ENCODE measurements around the gene RAD51B. TPM values are rescaled to one million over a fixed set of nuclear protein-coding genes. Genes with fewer than 3 reads are reported as not detected.
A peak's percentile ranks its signal among the peaks of the same experiment; 100 is the strongest.

The RAD51B gene
- total RNA-seq, 4 donors from 2014 or later = 19.6 to 39.7 (median 25.4) TPM

DNA sequence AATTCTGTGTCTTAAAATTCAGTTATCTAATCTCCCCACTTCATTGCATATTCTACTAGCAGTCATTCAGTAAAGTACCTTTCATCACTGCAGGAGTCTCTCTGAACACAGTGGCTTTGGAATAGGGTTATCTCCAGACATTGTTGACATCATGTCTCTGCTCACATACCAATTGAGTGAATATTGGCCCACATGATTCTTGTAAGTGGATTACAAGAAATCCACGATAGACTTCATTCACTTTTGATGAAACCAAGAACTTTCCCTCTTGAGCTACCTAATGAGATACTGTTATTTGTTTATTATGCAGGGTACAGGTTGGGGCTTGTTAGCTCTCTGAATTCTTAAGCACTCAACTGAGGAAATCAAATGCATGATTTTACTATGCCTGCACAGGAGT is 284.9 kb downstream of the RAD51B start:
- TF ChIP-seq POLR2A (IDR thresholded peaks at IDR 0.05) (no peak), EP300 (IDR thresholded peaks at IDR 0.05) (no peak), POLR2AphosphoS5 (IDR thresholded peaks at IDR 0.05) (no peak)
- TF ChIP-seq, protein P1, sequence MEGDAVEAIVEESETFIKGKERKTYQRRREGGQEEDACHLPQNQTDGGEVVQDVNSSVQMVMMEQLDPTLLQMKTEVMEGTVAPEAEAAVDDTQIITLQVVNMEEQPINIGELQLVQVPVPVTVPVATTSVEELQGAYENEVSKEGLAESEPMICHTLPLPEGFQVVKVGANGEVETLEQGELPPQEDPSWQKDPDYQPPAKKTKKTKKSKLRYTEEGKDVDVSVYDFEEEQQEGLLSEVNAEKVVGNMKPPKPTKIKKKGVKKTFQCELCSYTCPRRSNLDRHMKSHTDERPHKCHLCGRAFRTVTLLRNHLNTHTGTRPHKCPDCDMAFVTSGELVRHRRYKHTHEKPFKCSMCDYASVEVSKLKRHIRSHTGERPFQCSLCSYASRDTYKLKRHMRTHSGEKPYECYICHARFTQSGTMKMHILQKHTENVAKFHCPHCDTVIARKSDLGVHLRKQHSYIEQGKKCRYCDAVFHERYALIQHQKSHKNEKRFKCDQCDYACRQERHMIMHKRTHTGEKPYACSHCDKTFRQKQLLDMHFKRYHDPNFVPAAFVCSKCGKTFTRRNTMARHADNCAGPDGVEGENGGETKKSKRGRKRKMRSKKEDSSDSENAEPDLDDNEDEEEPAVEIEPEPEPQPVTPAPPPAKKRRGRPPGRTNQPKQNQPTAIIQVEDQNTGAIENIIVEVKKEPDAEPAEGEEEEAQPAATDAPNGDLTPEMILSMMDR (IDR thresholded peaks at IDR 0.05) = no peak
- H3K4me3 ChIP-seq = no peak overlapping the region
- no peaks in the 10 kb centered on the region for H3K36me3 ChIP-seq
- no peaks in the 10 kb centered on the region for H3K27me3 ChIP-seq
- peaks cover 11% of the 10 kb centered on the region for H3K9me3 ChIP-seq
- H3K27ac ChIP-seq = peak overlapping the region; percentile 66
- H3K4me1 ChIP-seq = peaks cover 32% of the 10 kb centered on the region
- WGBS = 44% methylated on average over 1 of the region's 1 CpG
- no peak for DNase-seq (ENCODE audit: low spot score in 2 of 2)

DNA sequence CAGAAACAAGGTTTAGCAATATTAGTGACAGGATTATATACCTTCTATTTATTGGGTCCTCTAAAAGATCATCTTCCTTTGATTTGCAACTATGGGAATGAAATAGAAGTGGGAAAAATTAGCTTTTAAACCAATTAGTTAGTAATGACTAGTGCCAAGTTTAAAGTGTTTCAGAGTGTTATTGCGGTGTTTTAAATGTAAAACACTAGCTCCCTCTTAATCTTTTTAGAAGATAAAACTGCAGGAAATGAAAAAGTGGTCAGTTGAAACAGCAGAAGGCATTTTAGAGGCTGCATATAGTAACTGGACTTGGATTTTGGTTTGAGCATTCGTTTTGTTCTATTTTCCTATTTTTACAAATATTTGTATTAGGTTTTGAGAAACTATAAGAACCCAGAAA is 286.2 kb downstream of the RAD51B start:
- WGBS = 71% methylated on average over 2 of the region's 2 CpGs
- no peak overlapping the region for H3K27ac ChIP-seq

DNA sequence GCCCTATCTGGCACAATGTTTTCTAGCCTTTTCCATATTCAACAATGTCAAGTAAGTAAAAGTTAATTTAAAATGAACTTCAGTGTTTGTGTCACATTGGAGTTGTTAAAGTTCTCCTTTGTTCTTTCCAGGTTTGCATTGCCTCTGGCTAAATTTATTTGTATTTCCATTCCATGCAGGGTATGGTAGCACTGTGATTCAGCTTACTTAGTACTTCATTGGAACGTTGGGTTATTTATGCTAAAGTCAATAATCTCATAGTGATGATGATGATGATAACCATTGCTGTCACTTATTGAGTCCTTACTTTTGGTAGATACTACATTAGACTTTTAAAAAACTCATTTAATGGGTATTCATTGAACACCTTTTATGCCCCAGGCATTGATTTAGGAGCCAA is 286.9 kb downstream of the RAD51B start:
- Histone ChIP-seq H3K9me3 (peaks cover 10% of the 10 kb centered on the region), H3K4me3 (no peak overlapping the region), H3K4me1 (peaks cover 42% of the 10 kb centered on the region), H3K27ac (no peak overlapping the region), H3K36me3 (no peaks in the 10 kb centered on the region), H3K27me3 (no peaks in the 10 kb centered on the region)
- TF ChIP-seq, protein P1 (IDR thresholded peaks at IDR 0.05) = no peak
- no peak for TF ChIP-seq POLR2AphosphoS5 (IDR thresholded peaks at IDR 0.05)
- no peak for TF ChIP-seq POLR2A (IDR thresholded peaks at IDR 0.05)
- TF ChIP-seq EP300 (IDR thresholded peaks at IDR 0.05) = no peak
- DNase-seq (ENCODE audit: low spot score in 2 of 2) = no peak
- WGBS = 56% methylated on average over 1 of the region's 1 CpG

More for the DNA sequence above, 286.2 kb downstream of the RAD51B start:
- no peak for TF ChIP-seq EP300 (IDR thresholded peaks at IDR 0.05)
- no peak for TF ChIP-seq POLR2AphosphoS5 (IDR thresholded peaks at IDR 0.05)
- TF ChIP-seq POLR2A (IDR thresholded peaks at IDR 0.05) = no peak
- TF ChIP-seq, protein P1 (IDR thresholded peaks at IDR 0.05) = no peak
- Histone ChIP-seq H3K27me3 (no peaks in the 10 kb centered on the region), H3K4me1 (peaks cover 36% of the 10 kb centered on the region), H3K36me3 (no peaks in the 10 kb centered on the region), H3K9me3 (peaks cover 11% of the 10 kb centered on the region), H3K4me3 (no peak overlapping the region)
- DNase-seq (ENCODE audit: low spot score in 2 of 2) = no peak

DNA sequence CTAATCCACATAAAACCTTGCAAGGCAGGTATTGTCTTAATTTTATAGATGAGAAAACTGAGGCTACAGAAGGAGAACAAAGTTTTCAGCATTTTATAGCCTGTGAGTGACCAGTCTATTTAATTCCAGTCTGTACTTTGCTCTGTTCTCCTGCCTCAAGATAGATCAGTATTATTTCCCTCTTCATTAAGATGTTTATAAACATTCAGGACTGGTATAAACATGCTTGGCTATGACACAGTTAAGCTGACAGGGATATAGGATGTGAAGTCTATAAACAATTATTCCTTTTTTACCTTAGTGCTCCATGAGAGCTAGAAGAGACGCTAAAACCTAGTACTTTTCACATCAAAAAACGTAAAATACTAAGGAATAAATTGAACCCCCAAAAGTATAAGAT is 287.3 kb downstream of the RAD51B start:
- 97% methylated on average over 2 of the region's 2 CpGs for WGBS
- TF ChIP-seq POLR2A (IDR thresholded peaks at IDR 0.05) = no peak
- TF ChIP-seq POLR2AphosphoS5 (IDR thresholded peaks at IDR 0.05) = no peak
- TF ChIP-seq EP300 (IDR thresholded peaks at IDR 0.05) = no peak
- TF ChIP-seq, protein P1 (IDR thresholded peaks at IDR 0.05) = no peak
- H3K27ac ChIP-seq = no peak overlapping the region

DNA sequence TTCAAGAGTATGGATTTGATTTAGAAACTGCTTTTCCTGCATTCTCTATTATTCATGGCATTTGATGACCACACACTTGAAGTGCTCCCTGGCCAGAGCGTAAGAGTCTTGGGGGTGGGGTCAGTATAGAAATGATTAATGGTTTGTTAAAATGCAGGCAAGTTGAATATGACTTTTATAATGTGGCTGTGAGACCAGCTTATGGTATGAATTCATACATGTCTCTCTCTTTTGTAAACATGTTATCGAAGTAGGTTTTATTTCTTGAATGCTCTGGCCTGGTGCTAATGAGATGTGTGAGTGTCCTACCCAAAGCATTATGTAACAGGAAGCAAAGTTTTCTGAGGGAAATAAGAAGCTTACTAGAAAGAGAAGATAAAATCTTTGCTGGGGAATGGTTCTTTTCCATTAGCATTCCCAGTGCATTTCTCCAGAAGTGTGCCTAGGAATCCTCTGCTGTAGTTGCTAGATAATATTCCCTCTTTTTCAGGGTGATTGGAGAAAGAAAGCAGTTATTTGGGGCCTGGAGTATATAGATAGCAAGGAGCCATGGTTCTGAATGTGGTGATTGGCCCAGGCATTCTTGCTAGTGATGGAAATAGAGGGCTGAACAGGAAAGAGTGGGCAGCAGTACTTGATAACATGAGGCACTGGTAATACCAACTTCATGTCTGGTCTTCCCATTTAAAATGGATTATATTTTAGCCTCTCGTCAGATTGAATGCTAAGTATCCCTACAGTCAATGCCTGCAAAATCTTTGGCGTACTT is 289.7 kb downstream of the RAD51B start:
- TF ChIP-seq POLR2AphosphoS5 (IDR thresholded peaks at IDR 0.05) (no peak), EP300 (IDR thresholded peaks at IDR 0.05) (no peak), POLR2A (IDR thresholded peaks at IDR 0.05) (no peak)
- TF ChIP-seq, protein P1 (IDR thresholded peaks at IDR 0.05) = no peak
- no peak for DNase-seq (ENCODE audit: low spot score in 2 of 2)
- no peak overlapping the region for H3K4me3 ChIP-seq
- WGBS = 74% methylated on average over 4 of the region's 4 CpGs
- H3K36me3 ChIP-seq = no peaks in the 10 kb centered on the region
- H3K27ac ChIP-seq = no peak overlapping the region
- no peaks in the 10 kb centered on the region for H3K9me3 ChIP-seq
- peaks cover 47% of the 10 kb centered on the region for H3K4me1 ChIP-seq
- no peaks in the 10 kb centered on the region for H3K27me3 ChIP-seq

More for the DNA sequence above, 287.3 kb downstream of the RAD51B start:
- Histone ChIP-seq H3K9me3 (peaks cover 5% of the 10 kb centered on the region), H3K4me1 (peaks cover 46% of the 10 kb centered on the region), H3K27me3 (no peaks in the 10 kb centered on the region), H3K36me3 (no peaks in the 10 kb centered on the region), H3K4me3 (no peak overlapping the region)
- no peak for DNase-seq (ENCODE audit: low spot score in 2 of 2)
